G401 (cell line): ENCODE results near the gene PSMB10. TPM values are rescaled to one million over a fixed set of nuclear protein-coding genes. Genes with fewer than 3 reads are reported as not detected.

Experiments used
- DNase-seq: peaks from one replicate; pipeline ENCODE4 v3.0.0-alpha.2; 2015; ENCODE audit warnings: low spot score
- in situ Hi-C: cut with HindIII; loops from 2 replicates; pipeline ENCODE4 v1.10.0; 2016; ENCODE audit warnings: low sequenced_read_pairs, mixed read lengths
- total RNA-seq: library from RNA; depleted of rRNA; stranded (reverse); fragments of >200 nt; shearing (Covaris generic); gene quantifications from 2 replicates; pipeline ENCODE4 v1.2.3, GENCODE V29; 2014

The PSMB10 gene
- total RNA-seq, 1 experiment from 2014 or later, result 17.1 TPM

- no peak for DNase-seq
- in situ Hi-C loops, result no loop called here
These were observed 21.7 kb downstream of the PSMB10 start for GRCh38 chr16:67914758-67915495.

DNA sequence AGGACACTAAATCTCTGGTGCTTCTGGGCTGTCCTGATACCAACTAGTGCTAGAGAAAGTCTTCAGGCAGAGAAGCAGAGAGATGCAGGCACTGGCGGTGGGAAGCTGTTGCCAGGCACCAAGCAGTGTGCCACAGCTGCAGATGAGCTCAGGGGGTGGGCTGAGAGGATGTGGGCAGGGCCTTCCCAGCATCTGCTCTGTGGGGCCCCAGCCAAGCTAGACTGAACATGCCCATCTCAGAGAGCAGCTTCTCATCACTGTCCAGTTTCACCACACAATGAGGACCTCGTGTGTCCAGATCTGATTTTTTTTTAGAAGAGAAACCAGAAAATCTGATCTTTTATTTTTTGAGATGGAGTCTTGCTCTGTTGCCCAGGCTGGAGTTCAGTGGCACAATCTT lies 26.5 kb downstream of the PSMB10 start:
- DNase-seq, result no peak
- in situ Hi-C loops, result no loop called here

- in situ Hi-C loops, result no loop called here
- DNase-seq, result no peak
These were observed 27.5 kb downstream of the PSMB10 start for GRCh38 chr16:67909056-67909742.

- in situ Hi-C loops, result no loop called here
These were observed 29.1 kb downstream of the PSMB10 start for GRCh38 chr16:67907397-67908180.

GRCh38 chr16:67902831-67903230 lies 33.8 kb downstream of the PSMB10 start:
- in situ Hi-C loops, result no loop called here
- DNase-seq, result no peak

More at GRCh38 chr16:67907397-67908180, 29.1 kb downstream of the PSMB10 start:
- DNase-seq, result no peak

DNA sequence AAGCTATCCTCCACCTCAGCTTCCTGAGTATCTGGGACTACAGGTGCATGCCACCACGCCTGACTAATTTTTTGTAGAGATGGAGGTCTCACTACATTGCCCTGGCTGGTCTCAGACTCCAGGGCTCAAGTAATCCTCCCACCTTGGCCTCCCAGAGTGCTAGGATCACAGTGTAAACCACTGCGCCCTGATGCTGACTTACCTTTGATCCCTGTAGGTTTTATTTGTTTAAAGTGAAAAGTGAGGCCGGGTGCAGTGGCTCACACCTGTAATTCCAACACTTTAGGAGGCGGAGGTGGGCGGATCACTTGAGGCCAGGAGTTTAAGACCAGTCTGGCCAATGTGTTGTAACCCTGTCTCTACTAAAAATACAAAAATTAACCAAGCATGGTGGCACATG lies 34.9 kb downstream of the PSMB10 start:
- DNase-seq, result no peak
- in situ Hi-C loops, result no loop called here

DNA sequence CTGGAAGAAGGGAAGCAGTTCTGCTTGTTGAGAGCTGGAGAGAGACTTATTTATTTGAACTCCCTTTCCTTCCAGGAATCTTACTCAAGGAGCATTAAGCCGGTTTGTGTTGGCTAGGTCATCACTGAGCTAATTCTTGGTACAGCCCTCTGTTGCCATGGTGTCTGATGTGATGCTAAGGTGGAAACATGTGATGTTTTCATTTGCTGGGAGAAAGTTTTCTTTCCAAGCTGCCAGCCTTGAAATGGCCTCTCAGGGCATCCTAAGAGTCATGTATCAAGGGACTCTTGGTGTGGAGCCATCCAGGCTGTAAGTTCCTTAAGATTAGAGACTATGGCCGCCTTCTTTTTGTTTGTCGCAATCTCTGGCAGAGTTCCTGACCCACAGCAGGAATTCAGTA lies 39.4 kb downstream of the PSMB10 start:
- peak; percentile 36 for DNase-seq
- in situ Hi-C loops, result loop anchor here (25.0 kb wide), 1 partner anchor 210 kb away; no protein-coding TSS in a partner anchor

DNA sequence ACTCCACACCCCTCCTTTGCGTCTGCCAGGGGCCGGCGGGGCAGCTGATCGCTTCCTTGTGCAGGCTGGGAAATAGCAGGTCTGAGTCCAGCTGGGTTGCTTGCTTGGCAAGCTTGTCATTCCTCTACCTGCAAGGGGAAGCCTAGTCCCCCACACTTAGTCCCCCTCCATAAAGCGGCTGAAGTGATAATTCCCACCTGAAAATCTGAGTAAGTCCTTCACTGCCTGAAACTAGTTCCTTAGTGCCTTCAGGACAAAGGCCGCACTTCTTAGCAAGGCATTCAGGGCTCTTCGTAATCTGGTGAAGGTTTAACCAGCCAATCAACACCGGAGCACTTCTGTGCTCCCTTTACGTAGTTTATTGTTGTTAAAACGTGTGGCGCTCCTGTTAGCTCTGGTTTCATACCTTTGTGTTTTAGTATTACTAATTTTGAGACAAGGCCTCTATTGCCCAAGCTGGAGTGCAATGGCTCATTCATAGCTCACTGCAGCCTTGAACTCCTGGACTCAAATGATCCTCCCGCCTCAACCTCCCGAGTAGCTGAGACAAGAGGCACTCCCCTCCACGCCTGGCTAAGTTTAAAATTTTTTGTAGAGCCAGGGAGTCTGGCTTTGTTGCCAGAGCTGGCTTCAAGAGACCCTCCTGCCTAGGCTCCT lies 42.8 kb downstream of the PSMB10 start:
- in situ Hi-C loops, result loop anchor here (25.0 kb wide), 1 partner anchor 207 kb away; no protein-coding TSS in a partner anchor
- DNase-seq, result peak; percentile 55

DNA sequence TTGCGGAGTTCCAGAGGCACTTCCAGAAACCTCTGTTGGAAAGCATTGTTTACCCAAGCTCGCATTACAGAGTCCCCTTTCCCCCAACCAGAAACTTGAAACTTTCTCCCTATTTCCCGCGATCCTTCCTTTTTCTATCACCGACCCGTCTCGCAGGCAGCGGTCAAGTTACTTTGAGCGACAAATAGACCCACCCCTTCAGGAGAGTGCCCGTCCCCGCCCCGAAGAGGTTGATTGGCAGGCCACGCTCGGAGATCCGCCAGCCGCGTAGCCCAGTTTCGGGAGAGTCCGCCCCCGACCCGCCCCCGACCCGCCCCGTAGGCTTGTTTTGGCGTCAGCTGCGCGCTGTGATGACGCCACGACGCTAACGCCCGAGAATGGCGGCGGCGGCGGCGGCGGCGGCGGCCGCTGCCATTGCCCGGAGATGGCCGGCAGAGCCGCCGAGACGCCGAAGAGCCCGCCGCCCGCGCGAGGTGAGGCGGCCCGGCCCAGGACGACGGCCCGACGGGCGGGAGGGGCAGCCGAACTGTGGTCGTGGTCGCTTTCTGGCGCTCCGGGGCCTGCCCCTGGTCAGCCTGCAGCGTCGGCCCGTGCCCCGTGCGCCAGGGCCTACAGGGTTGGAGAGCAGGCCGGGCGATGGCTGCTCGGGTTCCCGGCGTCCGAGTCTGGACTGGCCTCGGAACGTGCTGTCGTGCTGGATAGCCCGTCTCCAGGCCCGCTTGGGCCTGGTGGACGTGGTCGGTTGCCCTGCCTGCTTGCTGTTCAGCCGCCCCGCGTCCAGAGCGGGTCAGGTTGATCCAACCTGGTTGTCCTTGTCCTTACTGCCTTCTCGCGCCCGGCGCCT lies 43.5 kb downstream of the PSMB10 start, which contains the start of gene PSKH1:
PSKH1 (plus strand) TSS at position 356 of the 844 bp plus-strand sequence. CDS start 15,496 bp downstream, outside the sequence.
- peak; percentile 98 for DNase-seq
- in situ Hi-C loops, result loop anchor here (25.0 kb wide), 1 partner anchor 206 kb away; no protein-coding TSS in a partner anchor

- no peak for DNase-seq
- in situ Hi-C loops, result loop anchor here (25.0 kb wide), 1 partner anchor 205 kb away; no protein-coding TSS in a partner anchor
These were observed 44.3 kb downstream of the PSMB10 start for GRCh38 chr16:67892375-67892774.

DNA sequence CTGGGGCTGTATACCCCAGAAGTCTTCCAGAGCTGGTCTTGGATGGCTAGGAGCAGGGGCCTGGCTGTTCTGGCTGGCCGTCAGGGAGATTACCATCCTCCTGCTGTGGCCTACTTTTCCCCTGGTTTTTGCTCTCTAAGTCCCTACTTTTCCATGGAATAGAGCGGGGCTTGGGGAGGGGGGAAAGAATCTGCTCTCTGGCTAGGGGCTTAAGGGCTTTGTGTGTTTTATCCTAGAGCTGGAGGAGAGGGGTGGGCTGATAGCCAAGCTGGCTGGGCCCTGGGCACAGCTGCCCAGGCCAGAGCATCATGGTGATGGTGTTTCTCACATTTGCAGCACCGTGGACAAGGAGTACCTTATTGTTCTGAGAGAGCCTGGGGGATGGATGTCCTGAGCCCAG lies 48.3 kb downstream of the PSMB10 start:
- in situ Hi-C loops, result loop anchor here (25.0 kb wide), 1 partner anchor 201 kb away; no protein-coding TSS in a partner anchor
- DNase-seq, result no peak

DNA sequence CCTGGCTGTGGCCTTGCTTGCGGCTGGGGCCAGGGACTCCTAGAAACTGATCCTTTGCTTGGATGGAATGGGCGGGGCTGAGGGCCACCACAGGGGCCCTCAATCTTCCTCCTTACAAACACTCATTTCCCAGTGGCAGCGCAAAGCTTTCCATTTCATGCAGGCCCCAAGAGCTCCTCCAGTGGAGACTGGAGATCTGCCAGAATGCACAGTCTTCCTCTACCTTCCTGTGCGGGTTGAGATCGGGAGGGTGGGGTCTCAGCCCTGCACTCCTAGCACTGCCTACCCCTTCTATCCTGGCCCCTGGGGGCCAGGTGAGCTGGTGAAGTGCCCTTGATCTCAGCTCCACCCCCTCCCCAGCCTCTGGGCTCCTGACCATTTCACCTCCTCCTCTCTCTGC lies 50.3 kb downstream of the PSMB10 start:
- in situ Hi-C loops, result loop anchor here (25.0 kb wide), 1 partner anchor 199 kb away; no protein-coding TSS in a partner anchor
- no peak for DNase-seq

- in situ Hi-C loops, result loop anchor here (25.0 kb wide), 1 partner anchor 199 kb away; no protein-coding TSS in a partner anchor
- no peak for DNase-seq
These were observed 50.7 kb downstream of the PSMB10 start for GRCh38 chr16:67885976-67886375.

DNA sequence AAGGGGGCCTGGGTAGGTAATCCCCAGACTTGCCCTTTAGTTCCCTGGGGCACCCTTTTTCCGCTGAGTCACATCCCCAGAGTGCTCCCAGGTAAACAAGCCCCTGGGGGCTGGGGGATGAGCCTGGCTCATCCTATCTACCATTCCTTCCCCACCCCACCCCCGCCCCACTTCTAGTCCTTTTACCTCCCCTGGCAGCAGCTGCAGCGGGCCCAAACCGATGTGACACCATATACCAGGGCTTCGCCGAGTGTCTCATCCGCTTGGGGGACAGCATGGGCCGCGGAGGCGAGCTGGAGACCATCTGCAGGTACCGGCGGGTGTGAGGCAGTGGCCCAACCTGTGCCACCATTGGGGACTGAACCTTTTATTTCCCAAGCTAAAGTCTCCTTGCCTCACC lies 51.1 kb downstream of the PSMB10 start:
- in situ Hi-C loops, result loop anchor here (25.0 kb wide), 1 partner anchor 198 kb away; no protein-coding TSS in a partner anchor
- no peak for DNase-seq

- in situ Hi-C loops, result loop anchor here (25.0 kb wide), 1 partner anchor 197 kb away; no protein-coding TSS in a partner anchor
- DNase-seq, result peak; percentile 89
These were observed 52.0 kb downstream of the PSMB10 start, which contains the start of gene NRN1L for GRCh38 chr16:67884684-67885083. NRN1L (plus strand) TSS chr16:67884885; CDS start chr16:67884904, 19 bp downstream.
